Measurements from ENCODE around the gene DNAJA3. TPM values are rescaled to one million over a fixed set of nuclear protein-coding genes. Genes with fewer than 3 reads are reported as not detected.

Gene DNAJA3
- total RNA-seq, 1 donor from 2014 or later: 41.0 TPM

GRCh38 chr16:4407543-4408322 lies 17.9 kb upstream of the DNAJA3 start:
- no peak for DNase-seq

GRCh38 chr16:4408323-4408690 lies 17.4 kb upstream of the DNAJA3 start:
- peak; percentile 66 for DNase-seq

- no peak for DNase-seq
These were observed 16.4 kb upstream of the DNAJA3 start for GRCh38 chr16:4409081-4409932.

GRCh38 chr16:4410335-4411075 lies 15.2 kb upstream of the DNAJA3 start:
- DNase-seq: peak; percentile 81

- no peak for DNase-seq
These were observed 14.0 kb upstream of the DNAJA3 start for GRCh38 chr16:4411684-4412083.

- DNase-seq: no peak
These were observed 13.5 kb upstream of the DNAJA3 start for GRCh38 chr16:4412159-4412558.

GRCh38 chr16:4412854-4413253 lies 12.8 kb upstream of the DNAJA3 start:
- no peak for DNase-seq

GRCh38 chr16:4414187-4414917 lies 11.3 kb upstream of the DNAJA3 start:
- DNase-seq: no peak

- DNase-seq: peak; percentile 43
These were observed 10.0 kb upstream of the DNAJA3 start for GRCh38 chr16:4415538-4416199.

GRCh38 chr16:4416200-4417032 lies 9.3 kb upstream of the DNAJA3 start, which contains the start of gene CORO7:
Gene CORO7 (minus strand): TSS chr16:4416596. CDS start chr16:4416518, 78 bp downstream.
- peak; percentile 93 for DNase-seq

GRCh38 chr16:4419402-4419959 lies 6.2 kb upstream of the DNAJA3 start:
- DNase-seq: no peak

- no peak for DNase-seq
These were observed 5.1 kb upstream of the DNAJA3 start for GRCh38 chr16:4420505-4421105.

- DNase-seq: peak; percentile 28
These were observed 485 bp downstream of the DNAJA3 start for GRCh38 chr16:4426021-4426684.

- no peak for DNase-seq
These were observed 1.2 kb downstream of the DNAJA3 start for GRCh38 chr16:4426722-4427372.

- no peak for DNase-seq
These were observed 2.8 kb downstream of the DNAJA3 start for GRCh38 chr16:4428500-4428899.

GRCh38 chr16:4431023-4431422 lies 5.4 kb downstream of the DNAJA3 start:
- DNase-seq: no peak

GRCh38 chr16:4433228-4433627 lies 7.6 kb downstream of the DNAJA3 start:
- no peak for DNase-seq

- no peak for DNase-seq
These were observed 8.5 kb downstream of the DNAJA3 start for GRCh38 chr16:4433914-4434787.
